ENCODE results near the gene FOXL2.

The FOXL2 gene

DNA sequence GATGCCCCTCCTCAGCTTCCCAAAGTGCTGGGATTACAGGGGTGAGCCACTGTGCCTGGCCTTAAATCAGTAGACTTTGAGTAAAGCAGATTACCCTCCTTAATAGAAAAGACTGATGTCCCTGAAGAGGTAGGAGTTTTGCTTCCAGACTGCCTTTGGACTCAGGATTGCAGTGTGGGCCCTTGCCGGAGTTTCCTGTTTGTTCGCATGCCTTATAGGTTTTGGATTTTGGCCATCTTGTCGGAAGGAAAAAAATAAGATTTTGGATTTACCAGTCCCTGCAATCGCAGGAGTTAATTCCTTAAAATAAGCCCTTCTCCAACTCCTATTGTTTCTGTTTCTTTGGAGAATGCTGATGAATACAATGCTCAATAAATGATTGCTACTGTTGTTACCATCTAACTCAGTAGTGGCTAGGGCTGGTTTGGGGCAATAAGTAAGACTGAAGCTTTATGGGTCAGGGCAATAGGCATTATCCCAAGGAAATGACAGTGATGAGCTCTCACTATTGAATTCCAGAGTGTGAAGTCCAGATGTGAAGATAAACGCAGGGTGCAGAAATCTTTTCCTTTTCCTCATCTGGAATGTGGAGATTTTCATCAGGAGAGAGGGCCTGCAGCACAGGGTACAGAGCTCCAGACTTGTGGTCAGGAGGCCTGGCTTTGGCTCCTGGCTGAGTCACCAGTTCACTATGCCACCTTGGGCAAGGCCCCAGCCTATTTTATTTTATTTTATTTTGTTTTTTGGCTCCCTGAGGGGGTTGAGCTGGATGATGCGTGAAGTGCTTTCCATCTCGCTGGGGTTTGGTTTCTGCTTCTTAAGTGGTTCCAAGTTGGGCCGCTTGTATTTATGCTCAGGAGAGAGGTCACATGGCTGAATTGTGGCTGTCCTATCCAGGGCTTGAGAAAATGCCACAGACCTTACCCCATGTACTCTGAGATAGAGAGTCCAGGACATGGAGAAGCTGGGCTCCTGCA, 25.3 kb downstream of the FOXL2 start:
- H3K4me1 ChIP-seq (ENCODE audit: insufficient read depth, low read length) = no peaks in the 10 kb centered on the region
- no peak overlapping the region for H3K4me3 ChIP-seq (ENCODE audit: low read length)
- peaks cover 4% of the 10 kb centered on the region for H3K27me3 ChIP-seq (ENCODE audit: insufficient read depth, low read length)
- no peaks in the 10 kb centered on the region for H3K36me3 ChIP-seq (ENCODE audit: insufficient read depth, low read length)
- H3K9me3 ChIP-seq (ENCODE audit: insufficient read depth, low read depth, low read length) = no peaks in the 10 kb centered on the region
- no peak overlapping the region for H3K27ac ChIP-seq (ENCODE audit: low read depth, low read length)
- 86% methylated on average over 7 of the region's 8 CpGs for WGBS
- H3K9ac ChIP-seq (ENCODE audit: low read depth, low read length) = no peak overlapping the region

- H3K36me3 ChIP-seq (ENCODE audit: insufficient read depth, low read length) = no peaks in the 10 kb centered on the region
- no peaks in the 10 kb centered on the region for H3K4me1 ChIP-seq (ENCODE audit: insufficient read depth, low read length)
- no peak overlapping the region for H3K4me3 ChIP-seq (ENCODE audit: low read length)
- H3K27ac ChIP-seq (ENCODE audit: low read depth, low read length) = no peak overlapping the region
- H3K9me3 ChIP-seq (ENCODE audit: insufficient read depth, low read depth, low read length) = no peaks in the 10 kb centered on the region
- WGBS = 70% methylated on average over 4 of the region's 4 CpGs
- no peak overlapping the region for H3K9ac ChIP-seq (ENCODE audit: low read depth, low read length)
- H3K27me3 ChIP-seq (ENCODE audit: insufficient read depth, low read length) = peaks cover 8% of the 10 kb centered on the region
Measured at GRCh38 chr3:138919325-138919724, 27.6 kb downstream of the FOXL2 start.

- H3K9ac ChIP-seq (ENCODE audit: low read depth, low read length) = no peak overlapping the region
- H3K4me1 ChIP-seq (ENCODE audit: insufficient read depth, low read length) = no peaks in the 10 kb centered on the region
- H3K27me3 ChIP-seq (ENCODE audit: insufficient read depth, low read length) = peaks cover 10% of the 10 kb centered on the region
- H3K4me3 ChIP-seq (ENCODE audit: low read length) = no peak overlapping the region
- H3K36me3 ChIP-seq (ENCODE audit: insufficient read depth, low read length) = no peaks in the 10 kb centered on the region
- H3K27ac ChIP-seq (ENCODE audit: low read depth, low read length) = no peak overlapping the region
- WGBS = 77% methylated on average over 2 of the region's 2 CpGs
- no peaks in the 10 kb centered on the region for H3K9me3 ChIP-seq (ENCODE audit: insufficient read depth, low read depth, low read length)
Measured at GRCh38 chr3:138916824-138917223, 30.1 kb downstream of the FOXL2 start.

GRCh38 chr3:138915503-138916498, 31.1 kb downstream of the FOXL2 start:
- Histone ChIP-seq H3K4me3 (ENCODE audit: low read length) (peak overlapping the region; percentile 90), H3K27me3 (ENCODE audit: insufficient read depth, low read length) (peaks cover 10% of the 10 kb centered on the region), H3K9me3 (ENCODE audit: insufficient read depth, low read depth, low read length) (no peaks in the 10 kb centered on the region), H3K4me1 (ENCODE audit: insufficient read depth, low read length) (no peaks in the 10 kb centered on the region), H3K27ac (ENCODE audit: low read depth, low read length) (peak overlapping the region; percentile 84), H3K36me3 (ENCODE audit: insufficient read depth, low read length) (no peaks in the 10 kb centered on the region), H3K9ac (ENCODE audit: low read depth, low read length) (peak overlapping the region; percentile 87)
- 4% methylated on average over 67 of the region's 68 CpGs for WGBS

DNA sequence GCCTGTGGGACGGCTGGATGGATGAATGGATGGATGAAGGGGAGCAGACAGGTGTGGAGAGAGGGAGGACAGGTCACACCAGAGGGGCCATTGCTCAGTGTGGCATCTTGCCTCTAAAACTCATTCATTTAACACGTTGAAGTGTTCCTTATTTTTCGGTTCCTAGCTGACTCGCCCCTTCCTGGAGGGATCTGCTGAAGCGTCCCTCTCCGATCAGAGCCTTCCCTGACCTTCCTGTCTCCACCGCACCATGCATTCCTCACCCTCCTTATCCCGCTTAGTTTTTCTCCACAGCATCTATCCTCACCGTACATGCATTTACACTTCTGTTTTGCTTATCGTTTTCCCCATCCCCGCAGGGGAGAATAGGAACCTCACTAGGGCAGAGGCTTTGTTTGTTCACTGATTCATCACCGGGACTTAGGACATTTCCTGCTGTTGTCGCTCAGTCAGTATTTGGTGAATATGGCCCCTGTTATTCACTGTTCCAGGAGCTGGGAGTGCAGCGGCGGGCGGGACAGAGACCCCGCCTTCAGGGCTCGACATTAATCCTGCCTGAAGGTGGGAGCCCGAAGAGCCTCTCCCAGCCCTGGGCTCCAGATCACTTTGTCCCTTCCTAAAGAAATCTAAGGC, 32.0 kb downstream of the FOXL2 start:
- Histone ChIP-seq H3K4me3 (ENCODE audit: low read length) (peak overlapping the region; percentile 90), H3K9ac (ENCODE audit: low read depth, low read length) (0 out of 2 replicates have a peak overlapping the region, but pooled peaks have one; percentile 4), H3K27me3 (ENCODE audit: insufficient read depth, low read length) (peaks cover 10% of the 10 kb centered on the region), H3K27ac (ENCODE audit: low read depth, low read length) (no peak overlapping the region), H3K9me3 (ENCODE audit: insufficient read depth, low read depth, low read length) (no peaks in the 10 kb centered on the region), H3K36me3 (ENCODE audit: insufficient read depth, low read length) (no peaks in the 10 kb centered on the region), H3K4me1 (ENCODE audit: insufficient read depth, low read length) (no peaks in the 10 kb centered on the region)
- WGBS = 13% methylated on average over 19 of the region's 19 CpGs

DNA sequence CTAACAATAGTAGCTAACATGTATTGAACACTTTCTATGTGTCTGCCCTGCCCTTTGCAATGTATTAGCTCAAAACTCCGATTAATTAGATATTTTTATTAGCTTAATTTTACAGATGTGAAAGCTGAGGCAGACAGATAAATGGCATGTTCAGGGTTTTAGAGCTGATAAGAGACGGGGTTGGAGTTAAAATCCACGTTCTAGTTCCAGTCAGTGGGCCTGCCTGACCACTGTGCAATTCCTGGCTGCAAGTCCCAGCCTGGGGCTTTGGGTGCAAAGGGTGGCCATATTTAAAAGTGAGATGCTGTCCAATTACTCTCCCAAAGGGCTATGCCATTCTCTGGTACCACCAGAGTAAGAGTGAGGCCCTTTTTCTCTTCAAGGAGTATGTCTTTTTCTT, 33.2 kb downstream of the FOXL2 start:
- WGBS = 96% methylated on average over 3 of the region's 3 CpGs
- no peak overlapping the region for H3K27ac ChIP-seq (ENCODE audit: low read depth, low read length)
- no peak overlapping the region for H3K4me3 ChIP-seq (ENCODE audit: low read length)
- peaks cover 10% of the 10 kb centered on the region for H3K27me3 ChIP-seq (ENCODE audit: insufficient read depth, low read length)
- H3K9ac ChIP-seq (ENCODE audit: low read depth, low read length) = no peak overlapping the region
- no peaks in the 10 kb centered on the region for H3K9me3 ChIP-seq (ENCODE audit: insufficient read depth, low read depth, low read length)
- no peaks in the 10 kb centered on the region for H3K4me1 ChIP-seq (ENCODE audit: insufficient read depth, low read length)
- no peaks in the 10 kb centered on the region for H3K36me3 ChIP-seq (ENCODE audit: insufficient read depth, low read length)

DNA sequence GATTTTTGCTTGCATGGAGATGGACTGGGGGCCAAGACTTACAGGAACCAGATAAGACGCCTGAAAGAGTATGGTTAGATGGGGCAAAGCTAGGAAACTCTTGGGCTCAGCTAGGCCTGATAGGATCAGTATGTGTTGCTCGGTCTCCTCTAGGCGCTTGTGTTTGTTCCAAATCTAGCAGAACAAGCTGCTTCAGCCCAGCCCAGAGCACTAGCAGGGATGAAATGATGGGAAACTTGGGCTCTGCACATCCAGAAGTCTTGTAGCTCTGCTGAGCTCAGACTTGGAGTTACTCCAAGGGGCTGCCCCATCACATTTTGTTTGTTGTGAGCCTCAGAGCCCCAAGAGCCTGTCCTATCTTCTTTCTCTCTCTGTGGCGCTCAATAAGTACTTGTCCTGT, 34.7 kb downstream of the FOXL2 start:
- Histone ChIP-seq H3K27ac (ENCODE audit: low read depth, low read length) (no peak overlapping the region), H3K9me3 (ENCODE audit: insufficient read depth, low read depth, low read length) (no peaks in the 10 kb centered on the region), H3K27me3 (ENCODE audit: insufficient read depth, low read length) (peaks cover 10% of the 10 kb centered on the region), H3K4me3 (ENCODE audit: low read length) (no peak overlapping the region), H3K36me3 (ENCODE audit: insufficient read depth, low read length) (no peaks in the 10 kb centered on the region), H3K9ac (ENCODE audit: low read depth, low read length) (no peak overlapping the region), H3K4me1 (ENCODE audit: insufficient read depth, low read length) (no peaks in the 10 kb centered on the region)
- WGBS = 92% methylated on average over 4 of the region's 4 CpGs

DNA sequence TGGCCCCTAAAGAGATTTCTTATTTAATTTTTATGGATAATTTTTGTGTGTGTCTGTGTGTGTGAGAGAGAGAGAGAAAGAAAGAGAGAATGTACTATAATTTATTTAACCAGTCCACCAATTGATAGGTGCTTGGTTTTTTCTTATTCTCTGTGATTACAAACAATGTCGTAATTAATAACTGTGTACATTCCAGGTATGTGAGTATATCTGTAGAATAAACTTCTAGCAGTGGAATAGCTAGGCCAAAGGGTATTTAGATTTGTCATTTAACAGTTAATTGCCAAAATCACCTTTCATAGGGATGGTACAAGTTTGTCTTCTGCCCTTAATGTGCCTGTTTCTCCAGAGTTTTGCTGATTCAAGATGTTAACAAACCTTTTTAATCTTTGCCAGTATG, 35.3 kb downstream of the FOXL2 start:
- H3K9ac ChIP-seq (ENCODE audit: low read depth, low read length) = no peak overlapping the region
- no peaks in the 10 kb centered on the region for H3K36me3 ChIP-seq (ENCODE audit: insufficient read depth, low read length)
- peaks cover 7% of the 10 kb centered on the region for H3K27me3 ChIP-seq (ENCODE audit: insufficient read depth, low read length)
- no peak overlapping the region for H3K4me3 ChIP-seq (ENCODE audit: low read length)
- WGBS = 100% methylated on average over 1 of the region's 1 CpG
- no peaks in the 10 kb centered on the region for H3K4me1 ChIP-seq (ENCODE audit: insufficient read depth, low read length)
- H3K27ac ChIP-seq (ENCODE audit: low read depth, low read length) = no peak overlapping the region
- H3K9me3 ChIP-seq (ENCODE audit: insufficient read depth, low read depth, low read length) = no peaks in the 10 kb centered on the region

- Histone ChIP-seq H3K4me3 (ENCODE audit: low read length) (no peak overlapping the region), H3K36me3 (ENCODE audit: insufficient read depth, low read length) (no peaks in the 10 kb centered on the region), H3K4me1 (ENCODE audit: insufficient read depth, low read length) (no peaks in the 10 kb centered on the region), H3K9me3 (ENCODE audit: insufficient read depth, low read depth, low read length) (no peaks in the 10 kb centered on the region), H3K27me3 (ENCODE audit: insufficient read depth, low read length) (peaks cover 2% of the 10 kb centered on the region; the same call in 1 of the 2 replicates), H3K27ac (ENCODE audit: low read depth, low read length) (no peak overlapping the region), H3K9ac (ENCODE audit: low read depth, low read length) (no peak overlapping the region)
Measured at GRCh38 chr3:138909904-138910303, 37.0 kb downstream of the FOXL2 start.

DNA sequence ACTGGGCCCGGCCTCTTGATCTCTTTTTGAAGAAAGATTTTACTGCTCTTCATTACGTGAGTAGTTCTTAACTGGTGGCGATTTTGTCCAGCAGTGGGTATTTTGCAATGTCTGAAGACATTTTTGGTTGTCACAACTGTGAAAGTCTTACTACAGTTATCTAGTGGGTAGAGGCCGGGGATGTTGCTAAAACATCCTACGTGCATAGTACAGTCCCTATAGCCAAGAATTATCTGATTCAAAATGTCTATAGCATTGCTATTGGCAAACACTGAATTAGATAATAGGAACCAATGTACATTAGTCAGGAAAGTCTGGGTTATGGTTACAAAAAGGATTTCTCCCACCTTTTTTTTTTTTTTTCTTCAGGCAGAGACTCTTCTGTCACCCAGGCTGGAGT, 38.1 kb downstream of the FOXL2 start:
- Histone ChIP-seq H3K4me1 (ENCODE audit: insufficient read depth, low read length) (no peaks in the 10 kb centered on the region), H3K27me3 (ENCODE audit: insufficient read depth, low read length) (peaks cover 2% of the 10 kb centered on the region; the same call in 1 of the 2 replicates), H3K36me3 (ENCODE audit: insufficient read depth, low read length) (no peaks in the 10 kb centered on the region), H3K4me3 (ENCODE audit: low read length) (no peak overlapping the region), H3K27ac (ENCODE audit: low read depth, low read length) (no peak overlapping the region), H3K9ac (ENCODE audit: low read depth, low read length) (no peak overlapping the region), H3K9me3 (ENCODE audit: insufficient read depth, low read depth, low read length) (no peaks in the 10 kb centered on the region)
- 96% methylated on average over 4 of the region's 5 CpGs for WGBS
